ENCODE measurements around the gene HUNK. TPM values are rescaled to one million over a fixed set of nuclear protein-coding genes. Genes with fewer than 3 reads are reported as not detected.

HUNK gene
- total and polyA plus RNA-seq, 2 donors from 2014 or later, result 2.7 to 17.2 TPM

- Histone ChIP-seq H3K9me3 (ENCODE audit: control insufficient read depth in 2 of 3, insufficient read depth in 1 of 3, low read length in 3 of 3) (no peaks in the 10 kb centered on the region), H3K4me1 (ENCODE audit: control insufficient read depth in 2 of 3, insufficient read depth in 2 of 3, low read depth in 1 of 3, low read length in 3 of 3) (no peaks in the 10 kb centered on the region), H3K4me3 (ENCODE audit: low read length in 3 of 3) (no peak overlapping the region), H3K27me3 (ENCODE audit: control insufficient read depth, insufficient read depth, low read length) (no peaks in the 10 kb centered on the region), H3K27ac (ENCODE audit: low read depth in 2 of 2, low read length in 2 of 2) (no peak overlapping the region), H3K9ac (ENCODE audit: low read length in 3 of 3) (no peak overlapping the region), H3K36me3 (ENCODE audit: control insufficient read depth in 2 of 3, insufficient read depth in 3 of 3, low read length in 3 of 3) (no peaks in the 10 kb centered on the region)
- intact Hi-C loops (cut with DNase I), result no loop called here
- FAIRE-seq, result no peak
- DNase-seq, result no peak
- TF ChIP-seq CTCF (IDR thresholded peaks at IDR 0.05; ENCODE audit: borderline replicate concordance, extremely low read depth, insufficient read depth), result no peak
Measured at GRCh38 chr21:31837041-31837440, 35.8 kb upstream of the HUNK start.

GRCh38 chr21:31837618-31838390 is 35.0 kb upstream of the HUNK start:
- H3K27me3 ChIP-seq (ENCODE audit: control insufficient read depth, insufficient read depth, low read length), result no peaks in the 10 kb centered on the region
- intact Hi-C loops (cut with DNase I), result no loop called here
- H3K9ac ChIP-seq (ENCODE audit: low read length in 3 of 3), result no peak overlapping the region
- no peak for TF ChIP-seq CTCF (IDR thresholded peaks at IDR 0.05; ENCODE audit: borderline replicate concordance, extremely low read depth, insufficient read depth)
- DNase-seq (no peak), FAIRE-seq (no peak)
- H3K27ac ChIP-seq (ENCODE audit: low read depth in 2 of 2, low read length in 2 of 2), result no peak overlapping the region
- no peaks in the 10 kb centered on the region for H3K36me3 ChIP-seq (ENCODE audit: control insufficient read depth in 2 of 3, insufficient read depth in 3 of 3, low read length in 3 of 3)
- H3K9me3 ChIP-seq (ENCODE audit: control insufficient read depth in 2 of 3, insufficient read depth in 1 of 3, low read length in 3 of 3), result no peaks in the 10 kb centered on the region
- H3K4me1 ChIP-seq (ENCODE audit: control insufficient read depth in 2 of 3, insufficient read depth in 2 of 3, low read depth in 1 of 3, low read length in 3 of 3), result no peaks in the 10 kb centered on the region
- no peak overlapping the region for H3K4me3 ChIP-seq (ENCODE audit: low read length in 3 of 3)

- no peaks in the 10 kb centered on the region for H3K36me3 ChIP-seq (ENCODE audit: control insufficient read depth in 2 of 3, insufficient read depth in 3 of 3, low read length in 3 of 3)
- H3K4me3 ChIP-seq (ENCODE audit: low read length in 3 of 3), result no peak overlapping the region
- FAIRE-seq (no peak), DNase-seq (no peak)
- H3K27me3 ChIP-seq (ENCODE audit: control insufficient read depth, insufficient read depth, low read length), result no peaks in the 10 kb centered on the region
- H3K9me3 ChIP-seq (ENCODE audit: control insufficient read depth in 2 of 3, insufficient read depth in 1 of 3, low read length in 3 of 3), result no peaks in the 10 kb centered on the region
- no peak overlapping the region for H3K9ac ChIP-seq (ENCODE audit: low read length in 3 of 3)
- no peak for TF ChIP-seq CTCF (IDR thresholded peaks at IDR 0.05; ENCODE audit: borderline replicate concordance, extremely low read depth, insufficient read depth)
- H3K27ac ChIP-seq (ENCODE audit: low read depth in 2 of 2, low read length in 2 of 2), result no peak overlapping the region
- intact Hi-C loops (cut with DNase I), result no loop called here
- no peaks in the 10 kb centered on the region for H3K4me1 ChIP-seq (ENCODE audit: control insufficient read depth in 2 of 3, insufficient read depth in 2 of 3, low read depth in 1 of 3, low read length in 3 of 3)
Measured at GRCh38 chr21:31838586-31839355, 34.0 kb upstream of the HUNK start.

Measured in kidney (tissue), 14 donors.